Measurements from ENCODE around the gene MAP1B. TPM values are rescaled to one million over a fixed set of nuclear protein-coding genes. Genes with fewer than 3 reads are reported as not detected.

Gene MAP1B
- total RNA-seq, 1 experiment from 2014 or later, result 8.9 TPM

DNA sequence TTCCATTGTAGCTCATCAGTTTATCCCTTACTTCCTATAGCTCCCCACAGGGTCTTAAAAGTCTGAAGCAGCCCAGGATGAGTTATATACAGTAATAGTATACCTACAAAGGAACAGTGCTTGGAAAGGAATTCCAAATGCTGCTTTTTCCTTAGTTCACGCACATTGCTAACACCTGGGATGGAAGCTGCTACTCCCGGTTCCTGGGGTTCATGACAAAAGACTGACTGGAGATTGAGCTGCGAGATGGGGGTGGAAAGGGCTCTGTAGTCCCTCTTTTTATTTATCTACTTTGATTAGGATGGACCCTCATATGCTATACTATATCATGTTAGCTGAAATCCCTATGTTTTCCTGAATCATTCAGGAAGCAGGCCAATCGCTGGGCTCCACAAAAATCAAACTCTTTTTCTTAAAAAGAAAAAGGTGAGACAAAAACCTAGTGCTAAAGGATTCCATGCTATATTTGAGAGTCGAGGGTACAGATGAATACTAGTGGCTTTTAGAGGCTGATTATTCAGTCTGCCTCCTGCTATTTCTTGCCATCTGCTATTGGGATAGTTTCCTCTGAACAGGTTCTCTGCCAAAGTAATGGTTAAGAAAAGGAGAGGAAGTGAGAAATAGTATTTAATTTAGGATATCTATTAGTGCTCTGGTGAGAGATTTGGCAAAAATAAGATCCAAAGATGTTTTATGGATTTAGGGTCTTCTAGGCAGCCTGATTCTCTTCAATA is 131.6 kb downstream of the MAP1B start:
- Histone ChIP-seq H3K9me3 (ENCODE audit: control insufficient read depth in 1 of 2, insufficient read depth in 1 of 2, low read depth in 1 of 2, low read length in 2 of 2) (no peaks in the 10 kb centered on the region), H3K4me3 (replicated peaks in 1 of 2; ENCODE audit: low read depth in 1 of 2, low read length in 2 of 2) (no peak overlapping the region), H3K4me2 (ENCODE audit: low read length) (no peak overlapping the region), H3K36me3 (ENCODE audit: control insufficient read depth in 1 of 2, insufficient read depth in 2 of 2, low read length in 2 of 2) (peaks cover 0 to 10% of the 10 kb centered on the region in 2 experiments; a peak in 1 of 4 replicates), H4K20me1 (ENCODE audit: insufficient read depth) (peaks cover 3% of the 10 kb centered on the region; the same call in 1 of the 2 replicates), H3K9ac (ENCODE audit: low read length) (no peak overlapping the region), H3K27me3 (ENCODE audit: insufficient read depth, low read length) (no peaks in the 10 kb centered on the region), H2AFZ (ENCODE audit: low read depth, low read length, poor library complexity, severe bottlenecking) (no peak overlapping the region), H3K4me1 (ENCODE audit: control insufficient read depth in 1 of 2, insufficient read depth in 2 of 2, low read length in 2 of 2) (peaks cover 22 to 27% of the 10 kb centered on the region in 2 experiments), H3K27ac (ENCODE audit: low read depth, low read length) (no peak overlapping the region), H3K9me2 (ENCODE audit: insufficient read depth) (no peaks in the 10 kb centered on the region), H3K79me2 (ENCODE audit: insufficient read depth, low read length) (peaks cover 42% of the 10 kb centered on the region)
- ChIA-PET POLR2A (interaction anchor here (0.7 kb wide), 1 partner anchor 9 kb away, joined by 3 read pairs; no protein-coding TSS in a partner anchor), CTCF (no interaction called here), RAD21 (ENCODE audit: low non-redundant PET in 1 of 2, low total read pairs in 2 of 2, uncharacterized antibody in 2 of 2, unreplicated experiment in 2 of 2) (no interaction called here)
- TF ChIP-seq ELF1 (IDR thresholded peaks at IDR 0.05; ENCODE audit: borderline replicate concordance, low read depth), result no peak
- TF ChIP-seq SP1 (IDR thresholded peaks at IDR 0.05; ENCODE audit: low read depth), result no peak
- no peak for TF ChIP-seq YY1 (IDR thresholded peaks at IDR 0.05; ENCODE audit: extremely low read depth, insufficient replicate concordance, low read depth, low read length)
- TF ChIP-seq REST (IDR thresholded peaks at IDR 0.05; ENCODE audit: low read depth), result no peak
- TF ChIP-seq, protein P1, sequence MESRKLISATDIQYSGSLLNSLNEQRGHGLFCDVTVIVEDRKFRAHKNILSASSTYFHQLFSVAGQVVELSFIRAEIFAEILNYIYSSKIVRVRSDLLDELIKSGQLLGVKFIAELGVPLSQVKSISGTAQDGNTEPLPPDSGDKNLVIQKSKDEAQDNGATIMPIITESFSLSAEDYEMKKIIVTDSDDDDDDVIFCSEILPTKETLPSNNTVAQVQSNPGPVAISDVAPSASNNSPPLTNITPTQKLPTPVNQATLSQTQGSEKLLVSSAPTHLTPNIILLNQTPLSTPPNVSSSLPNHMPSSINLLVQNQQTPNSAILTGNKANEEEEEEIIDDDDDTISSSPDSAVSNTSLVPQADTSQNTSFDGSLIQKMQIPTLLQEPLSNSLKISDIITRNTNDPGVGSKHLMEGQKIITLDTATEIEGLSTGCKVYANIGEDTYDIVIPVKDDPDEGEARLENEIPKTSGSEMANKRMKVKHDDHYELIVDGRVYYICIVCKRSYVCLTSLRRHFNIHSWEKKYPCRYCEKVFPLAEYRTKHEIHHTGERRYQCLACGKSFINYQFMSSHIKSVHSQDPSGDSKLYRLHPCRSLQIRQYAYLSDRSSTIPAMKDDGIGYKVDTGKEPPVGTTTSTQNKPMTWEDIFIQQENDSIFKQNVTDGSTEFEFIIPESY (IDR thresholded peaks at IDR 0.05; ENCODE audit: extremely low read depth, insufficient replicate concordance, low read length), result no peak
- TF ChIP-seq ATF3 (IDR thresholded peaks at IDR 0.05), result no peak
- TF ChIP-seq JUND (IDR thresholded peaks at IDR 0.05), result no peak
- TF ChIP-seq ZNF274 (IDR thresholded peaks at IDR 0.05; ENCODE audit: low read depth, low read length), result no peak
- no peak for TF ChIP-seq RAD21 (IDR thresholded peaks at IDR 0.05; ENCODE audit: low read depth)
- no peak for TF ChIP-seq EZH2 (IDR thresholded peaks at IDR 0.05)
- BruUV-seq (replicated peaks), result no TSS peak
- ATAC-seq (no peak), DNase-seq (ENCODE audit: low read depth, low spot score) (no peak)
- intact Hi-C loops (cut with micrococcal nuclease), result no loop called here
